NCI-H1048 (cell line): Measurements from ENCODE around the gene CACHD1.

Experiments
- DNase-seq: peaks from one replicate; lab custom pipeline; 2025; lab: John Stamatoyannopoulos, UW

Gene CACHD1

DNA sequence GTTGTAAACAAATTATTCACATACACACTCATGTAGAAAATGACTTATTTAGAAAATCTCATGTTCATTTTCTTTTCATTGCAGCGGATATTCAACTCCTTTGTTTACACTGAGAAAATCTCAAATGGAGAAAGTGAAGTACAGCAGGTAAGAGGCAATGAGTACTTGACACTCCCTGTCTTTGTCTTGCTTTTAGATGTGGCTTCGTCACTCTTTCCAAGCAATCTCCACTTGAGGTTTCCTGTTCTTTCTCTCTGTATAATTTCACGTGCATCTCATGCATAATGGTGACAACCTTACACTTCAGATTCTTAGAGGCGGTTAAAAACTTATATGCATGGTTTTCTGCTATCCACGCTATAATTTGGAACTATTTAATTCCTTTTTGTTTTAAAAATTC lies 80.6 kb downstream of the CACHD1 start:
- DNase-seq: no peak

DNA sequence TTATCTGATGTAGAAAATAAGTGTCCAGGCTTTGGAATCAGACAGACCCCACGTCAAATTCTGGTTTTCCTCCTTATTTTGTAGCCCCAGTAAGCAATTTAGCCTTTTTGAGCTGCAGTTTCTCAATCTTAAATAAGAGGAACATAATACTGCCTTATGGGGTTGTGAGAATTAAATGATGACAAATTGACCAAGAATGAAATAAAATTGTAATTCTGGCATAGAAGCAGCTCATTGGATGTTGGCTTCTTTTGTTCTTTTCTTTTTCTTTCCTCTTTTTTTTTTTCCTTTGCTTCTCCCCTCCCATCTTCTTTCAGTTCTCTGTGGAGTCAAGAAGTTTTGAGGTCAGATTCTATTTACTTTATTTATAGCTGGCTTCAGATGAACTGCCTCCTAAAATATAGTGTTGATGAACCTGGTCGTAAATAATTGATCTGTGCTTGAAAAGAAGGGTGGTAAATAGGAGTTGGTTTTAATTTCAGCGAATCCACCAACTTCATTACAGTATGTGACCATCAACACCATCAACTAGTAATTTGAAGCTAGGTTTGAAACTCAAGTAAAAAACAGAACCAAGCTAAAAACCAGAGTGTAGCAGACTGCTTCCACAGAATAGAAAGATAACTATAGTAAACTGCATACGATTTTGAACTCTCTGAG lies 81.1 kb downstream of the CACHD1 start:
- no peak for DNase-seq

DNA sequence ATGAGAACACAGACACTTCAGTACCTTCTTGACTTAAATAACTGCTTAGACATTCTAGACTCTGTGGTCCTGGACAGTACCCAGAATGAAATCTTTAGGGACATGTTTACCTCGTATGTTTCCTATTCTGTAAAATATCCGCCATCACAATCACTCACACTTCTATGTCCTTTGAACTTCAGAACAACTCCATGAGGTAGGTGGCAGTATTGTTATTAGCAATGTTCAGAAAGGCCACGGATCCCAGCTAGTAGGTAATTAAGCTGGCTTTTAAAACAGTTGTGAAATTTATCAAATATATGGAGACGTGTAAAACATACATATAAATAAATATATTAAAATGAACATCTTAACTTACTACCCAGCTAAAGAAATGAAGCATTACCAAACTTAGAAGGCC lies 83.4 kb downstream of the CACHD1 start:
- no peak for DNase-seq

DNA sequence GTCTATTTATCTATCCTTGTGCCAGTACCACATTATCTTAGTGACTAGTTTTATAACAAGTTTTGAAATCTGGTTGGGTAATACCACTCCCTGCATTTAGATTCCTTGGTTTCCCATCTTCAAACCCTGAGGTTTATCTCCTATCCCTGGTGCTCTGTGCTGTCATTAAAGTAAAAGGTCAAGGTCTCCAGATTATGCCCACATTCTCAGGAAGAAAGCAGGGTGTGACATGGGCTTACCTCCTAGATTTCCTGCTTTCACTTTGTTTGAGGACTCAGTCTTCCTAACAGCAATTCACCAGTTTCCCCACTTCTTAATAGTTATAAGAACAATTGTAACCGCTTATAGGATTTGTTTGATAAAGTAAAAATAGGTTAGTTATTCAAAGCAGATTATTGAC lies 86.0 kb downstream of the CACHD1 start:
- no peak for DNase-seq

GRCh38 chr1:64561993-64562392 lies 92.1 kb downstream of the CACHD1 start:
- DNase-seq: no peak

DNA sequence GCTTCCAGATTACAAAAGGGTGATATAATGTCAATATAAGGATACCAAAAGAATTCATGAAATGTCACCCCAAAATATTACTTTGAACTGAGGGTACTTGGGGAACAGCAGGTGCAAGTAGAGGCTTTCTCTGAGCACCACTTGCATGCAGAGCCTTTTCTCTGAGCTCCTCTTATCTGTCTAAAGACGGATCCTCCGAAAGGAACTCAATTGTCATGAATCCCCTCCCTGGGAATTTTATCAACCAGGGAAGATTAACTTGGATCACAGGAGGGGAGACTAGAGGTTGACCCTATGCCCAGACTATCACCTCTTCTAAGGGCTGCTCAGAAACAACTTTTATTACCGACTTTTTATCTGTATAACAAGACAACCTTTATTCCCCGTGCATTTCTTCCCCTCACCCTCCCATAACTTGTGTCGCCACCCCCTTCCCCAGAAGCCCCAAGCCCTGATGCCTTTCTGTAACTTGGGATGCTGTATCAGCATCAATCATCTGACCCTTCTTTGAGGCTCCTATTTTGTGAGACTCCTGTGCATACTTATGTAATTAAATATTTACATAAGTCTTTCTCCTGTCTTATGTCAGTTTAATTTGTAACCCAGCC lies 94.1 kb downstream of the CACHD1 start:
- no peak for DNase-seq

DNA sequence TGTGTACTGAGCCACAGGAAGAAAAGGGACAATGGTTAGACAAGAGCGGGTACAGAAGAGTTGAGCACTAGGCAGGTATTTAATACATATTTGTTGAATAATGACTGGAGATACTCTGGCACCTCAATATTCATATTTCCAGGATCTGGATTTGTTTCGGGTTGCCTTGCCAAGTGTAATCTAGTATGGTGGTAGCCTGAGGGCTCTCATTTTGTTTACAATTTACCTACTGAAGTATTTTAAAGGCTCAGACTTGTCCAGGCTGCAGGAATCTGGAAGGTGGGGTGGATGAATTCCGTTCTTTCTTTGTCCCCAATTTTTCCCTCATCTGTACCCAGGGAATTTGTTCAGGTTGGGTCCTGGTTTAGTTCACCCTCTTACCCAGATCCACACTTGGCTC lies 95.0 kb downstream of the CACHD1 start:
- peak; percentile 21 for DNase-seq

- no peak for DNase-seq
Observed at GRCh38 chr1:64567426-64568170, 97.7 kb downstream of the CACHD1 start.

GRCh38 chr1:64568171-64568450 lies 98.2 kb downstream of the CACHD1 start:
- no peak for DNase-seq

GRCh38 chr1:64569411-64569810 lies 99.5 kb downstream of the CACHD1 start:
- no peak for DNase-seq

- no peak for DNase-seq
Observed at GRCh38 chr1:64570267-64570855, 100.4 kb downstream of the CACHD1 start.

DNA sequence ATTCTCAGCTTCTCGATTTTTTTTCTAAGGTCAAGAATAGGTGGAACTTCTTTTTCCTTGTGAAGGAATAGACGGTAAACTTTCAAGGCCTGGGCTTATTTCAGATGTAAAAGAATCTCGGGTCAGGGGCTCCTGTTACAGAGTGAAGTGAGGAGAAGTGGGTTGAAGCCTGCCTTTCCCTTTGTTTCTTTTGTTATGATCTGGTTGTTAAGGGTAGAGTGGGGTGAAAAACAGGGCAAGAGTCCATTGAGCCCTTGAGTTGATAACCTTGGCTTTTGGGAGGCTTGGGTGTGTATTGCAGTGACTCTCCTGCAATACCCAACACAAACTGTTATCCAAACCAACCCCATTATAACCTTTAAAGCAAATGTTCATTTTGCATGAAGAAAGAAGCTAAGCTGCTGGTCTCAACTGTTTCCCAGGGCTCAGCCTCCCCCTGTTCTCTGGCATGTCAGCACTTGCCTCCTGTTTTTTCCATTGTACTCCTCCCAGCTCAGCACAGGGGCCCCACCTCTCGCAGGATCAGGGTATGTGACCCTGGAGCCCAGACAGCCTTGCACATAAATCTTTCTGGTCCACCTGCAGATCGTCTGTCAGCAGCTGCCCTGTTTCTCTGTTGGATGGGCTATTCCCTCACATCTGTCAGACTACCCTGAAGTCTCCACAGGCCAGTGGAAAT lies 102.4 kb downstream of the CACHD1 start:
- DNase-seq: no peak

DNA sequence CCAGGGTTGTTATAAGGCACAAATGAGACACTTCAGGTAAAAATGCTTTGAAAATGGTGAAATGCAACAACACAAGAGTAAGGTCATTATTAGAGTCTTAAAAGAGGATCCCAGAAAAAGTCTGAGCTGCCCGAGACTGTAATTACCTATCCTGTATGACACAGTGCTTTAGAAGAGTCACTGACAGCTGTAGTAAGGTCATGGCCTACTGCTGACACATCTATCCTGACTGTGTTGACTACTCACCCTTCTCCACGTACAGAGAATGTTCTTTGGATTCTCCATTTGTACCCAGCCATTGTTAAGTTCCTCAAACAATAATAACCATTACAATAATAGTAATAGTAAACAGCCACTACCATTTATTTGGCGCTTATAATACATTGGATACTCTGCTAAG lies 104.4 kb downstream of the CACHD1 start:
- no peak for DNase-seq

DNA sequence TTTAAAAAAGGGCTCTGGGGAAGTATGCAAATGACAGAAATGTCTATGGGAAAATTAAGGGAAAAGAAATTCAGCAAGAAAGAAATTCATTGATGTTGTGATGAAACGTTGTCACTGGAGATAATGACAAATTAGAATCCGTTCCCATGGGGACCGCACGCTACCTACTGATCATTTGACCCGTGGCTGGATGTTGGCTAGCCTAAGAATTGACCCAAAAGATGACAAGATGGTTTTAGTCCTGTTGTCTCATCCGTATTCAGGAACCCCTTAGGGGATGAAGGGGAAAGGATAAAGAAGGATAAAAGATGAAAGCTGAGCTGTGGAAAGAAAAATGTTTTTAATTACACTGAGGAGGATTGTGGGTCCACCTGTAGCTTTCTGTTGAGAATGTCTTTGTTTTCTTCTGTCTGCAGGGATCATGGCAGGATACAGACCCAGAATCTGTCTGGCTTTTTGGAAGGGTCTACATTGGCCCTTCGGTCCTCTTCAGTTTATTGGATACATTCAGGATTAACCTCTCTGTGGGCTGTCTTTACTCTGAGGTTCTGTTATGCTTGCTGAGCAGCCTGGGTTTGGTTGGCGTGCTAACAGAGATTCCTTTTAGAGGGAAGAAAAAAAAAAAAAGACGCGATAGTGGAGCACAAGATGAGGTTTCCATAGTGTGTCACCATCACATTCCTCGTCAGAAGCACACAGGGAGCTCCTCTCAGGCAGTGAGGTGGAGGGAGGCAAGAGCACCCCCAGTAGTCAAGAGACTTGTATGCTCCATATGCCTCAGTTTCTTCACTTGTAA lies 106.2 kb downstream of the CACHD1 start:
- no peak for DNase-seq

DNA sequence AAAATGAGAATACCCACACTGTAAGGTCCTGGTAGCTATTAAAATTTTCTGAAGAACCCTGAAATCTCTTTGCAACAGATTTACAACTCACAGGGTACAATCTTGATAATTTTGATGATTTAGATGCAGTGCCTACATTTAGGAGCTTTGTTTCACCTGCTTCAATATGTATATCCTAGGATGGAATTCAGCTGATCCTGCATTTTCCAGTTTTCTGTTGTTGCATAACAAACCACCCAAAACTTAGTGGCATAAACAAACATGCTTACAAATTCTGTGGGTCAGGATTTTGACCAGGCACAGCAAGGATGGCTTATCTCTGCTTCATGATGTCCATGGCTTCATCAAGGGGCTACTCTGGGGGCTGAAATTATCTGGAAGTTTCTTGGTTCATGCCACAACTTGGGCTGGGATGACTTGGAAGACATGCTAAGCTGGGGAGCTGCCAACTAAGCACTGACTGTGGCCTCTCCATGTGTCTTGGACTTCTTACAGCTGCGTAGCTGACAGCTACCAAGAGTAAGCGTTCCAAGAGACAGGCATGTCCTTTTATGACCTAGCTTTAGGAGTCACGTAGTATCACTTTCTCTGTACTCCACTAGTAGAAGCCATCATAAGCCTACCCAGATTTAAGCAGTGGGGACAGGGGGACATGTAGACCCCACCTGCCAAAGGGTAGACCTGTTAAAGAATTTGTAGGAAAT lies 108.5 kb downstream of the CACHD1 start:
- no peak for DNase-seq

GRCh38 chr1:64579767-64580166 lies 109.8 kb downstream of the CACHD1 start:
- DNase-seq: no peak

DNA sequence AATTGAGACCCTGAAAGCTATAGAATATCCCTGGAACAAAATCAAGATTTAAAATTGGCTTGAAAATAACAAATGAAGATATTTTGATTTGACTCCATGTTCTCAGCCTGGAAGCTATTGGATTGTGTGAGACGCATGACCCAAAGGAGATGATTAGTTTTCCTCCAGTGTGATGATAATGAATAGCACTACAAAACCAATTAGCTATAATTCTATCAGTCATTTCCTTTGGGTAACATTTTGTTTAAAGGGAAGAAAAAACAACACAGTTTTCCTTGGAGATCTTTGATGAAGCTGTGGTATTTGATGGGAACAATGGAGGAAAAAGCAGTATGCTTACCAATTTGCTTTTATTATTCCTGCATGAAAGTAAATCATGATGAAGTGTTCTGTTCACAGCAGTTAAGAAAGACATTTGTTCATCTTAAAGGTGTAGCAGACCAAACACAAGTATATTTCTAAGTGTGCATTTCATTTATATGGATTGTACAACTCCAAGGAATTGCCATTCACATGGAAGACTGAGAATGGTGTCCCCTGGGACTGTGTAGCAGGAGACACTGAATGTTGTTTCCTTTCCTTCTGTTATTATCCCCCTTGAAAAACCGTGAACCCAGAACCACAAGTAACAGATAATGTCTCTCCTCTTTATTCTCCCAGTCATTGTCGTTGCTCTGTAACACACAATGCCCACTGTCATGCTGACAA lies 111.4 kb downstream of the CACHD1 start:
- DNase-seq: no peak

GRCh38 chr1:64581843-64582185 lies 111.9 kb downstream of the CACHD1 start:
- no peak for DNase-seq

GRCh38 chr1:64584479-64584878 lies 114.5 kb downstream of the CACHD1 start:
- no peak for DNase-seq

- DNase-seq: no peak
Observed at GRCh38 chr1:64588876-64589275, 118.9 kb downstream of the CACHD1 start.

DNA sequence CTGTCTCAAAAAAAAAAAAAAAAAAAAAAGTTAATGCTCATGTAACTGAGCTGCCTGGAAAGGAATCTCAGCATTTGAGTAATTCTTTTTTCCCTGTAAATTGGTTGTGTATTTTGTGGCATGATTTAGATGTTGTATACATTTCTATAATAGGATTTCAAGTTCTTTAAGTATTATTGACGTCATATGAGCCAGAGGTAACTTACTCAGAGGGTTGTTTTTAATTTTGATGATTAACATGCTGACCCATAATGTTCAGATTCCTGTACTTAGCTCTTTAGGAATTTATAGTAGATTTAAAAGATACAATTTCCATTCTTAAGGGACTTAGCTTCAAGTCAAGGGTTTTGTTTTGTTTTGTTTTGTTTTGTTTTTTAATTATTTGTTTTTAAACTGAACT lies 120.4 kb downstream of the CACHD1 start:
- no peak for DNase-seq
